SK-N-SH (cell line): Measurements from ENCODE around the gene AGO1. TPM values are rescaled to one million over a fixed set of nuclear protein-coding genes. Genes with fewer than 3 reads are reported as not detected.

ENCODE experiments used
- CTCF ChIA-PET: fragments of 300-600, 350-600 bp; formaldehyde crosslinking; extraction: SDS; loops from one replicate; lab custom pipeline; 2021; lab: Yijun Ruan, JAX
- POLR2A ChIA-PET: fragments of 350-600 bp; sonication (Branson Sonifier 250); formaldehyde crosslinking; extraction: SDS; loops from one replicate; lab custom pipeline; 2020; ENCODE audit warnings: antibody characterized with exemption, inconsistent platforms; lab: Yijun Ruan, JAX
- DNase-seq: peaks from one replicate; pipeline ENCODE4 v3.0.0; 2012
- H2AFZ ChIP-seq: fragments of 200-600 bp; sonication (generic); 2 replicates; pipeline ENCODE4 v1.8.1; 2016; ENCODE audit warnings: antibody characterized with exemption, mild to moderate bottlenecking, low read depth
- H3F3A ChIP-seq: fragments of 200-600 bp; sonication (generic); replicated peaks from 2 replicates; pipeline ENCODE3; 2016; ENCODE audit warnings: antibody characterized with exemption, mild to moderate bottlenecking; ENCODE audit not compliant: insufficient read depth
- H3K27ac ChIP-seq, 2 experiments: fragments of 200-500 bp in 1 of 2; fragments of 200-600 bp in 1 of 2; sonication (Bioruptor generic) in 1 of 2; sonication (generic), shearing (Covaris generic) in 1 of 2; 2 replicates each; pipeline versions ENCODE4 v1.5.1 to v1.6.1; 2014 to 2016; ENCODE audit warnings: low read depth in 2 of 2, inconsistent platforms in 1 of 2, low read length in 1 of 2, mild to moderate bottlenecking in 1 of 2, mixed read lengths in 1 of 2
- H3K27me3 ChIP-seq: fragments of 200-600 bp; sonication (generic), shearing (Covaris generic); 2 replicates; pipeline ENCODE4 v1.6.1; 2016; ENCODE audit warnings: mixed run types; ENCODE audit not compliant: insufficient read depth
- H3K36me3 ChIP-seq, 2 experiments: fragments of 200-500 bp in 1 of 2; fragments of 200-600 bp in 1 of 2; sonication (Bioruptor generic) in 1 of 2; sonication (generic) in 1 of 2; replicated peaks in 1 of 2; 2 replicates each; pipeline versions ENCODE3 to v1.5.1; 2014 to 2016; ENCODE audit warnings: low read length in 1 of 2, mild to moderate bottlenecking in 1 of 2; ENCODE audit not compliant: insufficient read depth in 2 of 2, control insufficient read depth in 1 of 2
- H3K4me1 ChIP-seq, 2 experiments: fragments of 200-500 bp in 1 of 2; fragments of 200-600 bp in 1 of 2; sonication (Bioruptor generic) in 1 of 2; sonication (generic), shearing (Covaris generic) in 1 of 2; 2 replicates each; pipeline versions ENCODE4 v1.5.1 to v1.6.1; 2014 to 2016; ENCODE audit warnings: low read depth in 1 of 2, low read length in 1 of 2, mixed run types in 1 of 2; ENCODE audit not compliant: insufficient read depth in 2 of 2, control insufficient read depth in 1 of 2
- H3K4me2 ChIP-seq: fragments of 200-600 bp; sonication (generic), shearing (Covaris generic); 2 replicates; pipeline ENCODE4 v1.6.1; 2017; ENCODE audit warnings: mixed run types
- H3K4me3 ChIP-seq, 2 experiments: fragments of 200-500 bp in 1 of 2; fragments of 200-600 bp in 1 of 2; sonication (Bioruptor generic) in 1 of 2; sonication (generic), shearing (Covaris generic) in 1 of 2; 2 replicates each; pipeline versions ENCODE4 v1.5.1 to v1.8.1; 2014 to 2016; ENCODE audit warnings: low read depth in 2 of 2, inconsistent platforms in 1 of 2, low read length in 1 of 2, mild to moderate bottlenecking in 1 of 2, mixed read lengths in 1 of 2, moderate library complexity in 1 of 2
- H3K79me2 ChIP-seq: fragments of 200-600 bp; sonication (generic); 2 replicates; pipeline ENCODE4 v1.8.1; 2017; ENCODE audit warnings: mild to moderate bottlenecking; ENCODE audit not compliant: insufficient read depth
- H3K9ac ChIP-seq: fragments of 200-600 bp; sonication (generic); 2 replicates; pipeline ENCODE4 v1.6.1; 2017; ENCODE audit warnings: mixed run types
- H3K9me2 ChIP-seq: fragments of 200-600 bp; sonication (generic); 2 replicates; pipeline ENCODE4 v1.6.1; 2017; ENCODE audit warnings: mixed run types
- H3K9me3 ChIP-seq: fragments of 200-600 bp; sonication (generic); 2 replicates; pipeline ENCODE4 v1.6.1; 2017; ENCODE audit warnings: mixed run types, mild to moderate bottlenecking, moderate library complexity
- H4K20me1 ChIP-seq: fragments of 200-600 bp; sonication (generic); 2 replicates; pipeline ENCODE4 v1.6.1; 2017; ENCODE audit warnings: mild to moderate bottlenecking, mixed run types; ENCODE audit not compliant: insufficient read depth
- CHD2 ChIP-seq: fragments of 150-350 bp; IDR thresholded peaks from 2 replicates; pipeline ENCODE4 v1.6.1; 2018; ENCODE audit warnings: low read length; ENCODE audit not compliant: partially characterized antibody
- EP300 ChIP-seq, 2 experiments: IDR thresholded peaks; 2 replicates each; pipeline versions ENCODE4 v1.4.0 to v1.6.1; 2012; ENCODE audit warnings: borderline replicate concordance in 1 of 2, low read depth in 1 of 2, low read length in 1 of 2
- FOXJ3 ChIP-seq: sonication (generic); formaldehyde crosslinking; IDR thresholded peaks from 2 replicates; pipeline ENCODE4 v1.5.1; 2020; ENCODE audit warnings: mild to moderate bottlenecking, missing genetic modification reagents
- GATA2 ChIP-seq: sonication (generic); formaldehyde crosslinking; IDR thresholded peaks from 2 replicates; pipeline ENCODE4 v1.5.0; 2020; ENCODE audit warnings: mild to moderate bottlenecking, missing genetic modification reagents
- MXI1 ChIP-seq: IDR thresholded peaks from 2 replicates; pipeline ENCODE4 v1.6.1; 2012; ENCODE audit warnings: mild to moderate bottlenecking, low read depth, low read length, improper control_type of control experiment
- RAD21 ChIP-seq: IDR thresholded peaks from 2 replicates; pipeline ENCODE4 v1.6.1; 2012; ENCODE audit warnings: mild to moderate bottlenecking, low read length
- RCOR1 ChIP-seq: fragments of 150-350 bp; IDR thresholded peaks from 2 replicates; pipeline ENCODE4 v1.6.1; 2017; ENCODE audit warnings: antibody characterized with exemption, low read length
- REST ChIP-seq: IDR thresholded peaks from 2 replicates; pipeline ENCODE4 v1.6.1; 2012; ENCODE audit warnings: mild to moderate bottlenecking, low read depth, low read length, moderate library complexity
- RXRA ChIP-seq: IDR thresholded peaks from 2 replicates; pipeline ENCODE4 v1.4.0; 2012; ENCODE audit warnings: low read depth, mild to moderate bottlenecking, borderline replicate concordance
- TCF12 ChIP-seq: IDR thresholded peaks from 2 replicates; pipeline ENCODE4 v1.4.0; 2012
- WGBS: methylation state at CpG from one replicate; pipeline ENCODE4 v1.1.6; 2017; ENCODE audit warnings: low lambda C conversion rate; 5-methylcytosine and 5-hydroxymethylcytosine counted together
- polyA plus RNA-seq, 3 experiments: library from polyadenylated mRNA; depleted of rRNA; stranded (reverse); fragments of >200 nt; gene quantifications; 2 replicates each; pipeline ENCODE4 v1.2.3, GENCODE V29; 2012

AGO1 gene
- polyA plus RNA-seq, 1 of the 3 experiments (the other 2 are of a cell fraction): 7.8 TPM

GRCh38 chr1:35852241-35852640 is 30.8 kb upstream of the AGO1 start:
- H3K4me3 ChIP-seq: no peak overlapping the region
- WGBS: 46% methylated on average over 2 of the region's 2 CpGs
- no peak for DNase-seq
- peaks cover 58% of the 10 kb centered on the region in 2 experiments for H3K36me3 ChIP-seq
- no peaks in the 10 kb centered on the region for H3K9me3 ChIP-seq
- ChIA-PET POLR2A (no interaction called here), CTCF (no interaction called here)
- no peaks in the 10 kb centered on the region for H3K9me2 ChIP-seq
- no peaks in the 10 kb centered on the region for H4K20me1 ChIP-seq
- H3K27ac ChIP-seq: no peak overlapping the region; a peak in 1 of 4 replicates
- no peaks in the 10 kb centered on the region for H3F3A ChIP-seq
- H2AFZ ChIP-seq: no peak overlapping the region
- no peaks in the 10 kb centered on the region for H3K27me3 ChIP-seq
- H3K4me1 ChIP-seq: peaks cover 0 to 11% of the 10 kb centered on the region in 2 experiments; a peak in 2 of 4 replicates
- TF ChIP-seq MXI1: no peak
- no peak for TF ChIP-seq FOXJ3 (CRISPR knock-in tag)
- no peak for TF ChIP-seq TCF12
- TF ChIP-seq, all 33 proteins: peak for 0
- Histone ChIP-seq H3K4me2 (no peak overlapping the region), H3K79me2 (no peaks in the 10 kb centered on the region), H3K9ac (no peak overlapping the region)

GRCh38 chr1:35854989-35855700 is 27.9 kb upstream of the AGO1 start:
- H3K9ac ChIP-seq: no peak overlapping the region
- H3K4me3 ChIP-seq: no peak overlapping the region
- TF ChIP-seq RCOR1: peak; percentile 67
- no peak for TF ChIP-seq RXRA
- TF ChIP-seq RAD21: peak; percentile 45
- peak; percentile 45 for TF ChIP-seq CHD2
- TF ChIP-seq GATA2 (CRISPR knock-in tag): peak; percentile 29; the same call in 1 of the 2 replicates
- no peak for TF ChIP-seq REST
- peak in 1 of 2 experiments; percentile 35; a peak in 1 of 4 replicates for TF ChIP-seq EP300 (IDR thresholded peaks at IDR 0.05; ENCODE audit: borderline replicate concordance in 1 of 2, low read depth in 1 of 2, low read length in 1 of 2)
- TF ChIP-seq, all 33 proteins: peak for 5
- peak; percentile 70 for DNase-seq
- Histone ChIP-seq H4K20me1 (no peaks in the 10 kb centered on the region), H3F3A (peaks cover 4% of the 10 kb centered on the region), H3K9me2 (no peaks in the 10 kb centered on the region), H3K4me2 (no peak overlapping the region), H3K27me3 (no peaks in the 10 kb centered on the region), H3K36me3 (peaks cover 48 to 49% of the 10 kb centered on the region in 2 experiments), H3K79me2 (no peaks in the 10 kb centered on the region), H3K9me3 (no peaks in the 10 kb centered on the region), H3K27ac (peak overlapping the region in 1 of 2 experiments; percentile 85; a peak in 2 of 4 replicates), H2AFZ (no peak overlapping the region), H3K4me1 (peaks cover 0 to 11% of the 10 kb centered on the region in 2 experiments; a peak in 2 of 4 replicates)
- 69% methylated on average over 9 of the region's 9 CpGs for WGBS
- CTCF ChIA-PET: interaction anchor here (0.8 to 3.6 kb wide), 7 partner anchors 18 to 140 kb away, joined by 3 to 22 read pairs (median 3); partner anchors contain the start of gene AGO1
- POLR2A ChIA-PET: no interaction called here
